HG02852 (cell line): ENCODE data around the gene SCAPER.

Experiments used
- ATAC-seq: cut with Tn5 transposase; IDR thresholded peaks from one replicate; pipeline ENCODE4 v1.9.1; 2021; ENCODE audit warnings: mild to moderate bottlenecking, moderate library complexity; ENCODE audit not compliant: unreplicated experiment

Gene SCAPER, protein sequence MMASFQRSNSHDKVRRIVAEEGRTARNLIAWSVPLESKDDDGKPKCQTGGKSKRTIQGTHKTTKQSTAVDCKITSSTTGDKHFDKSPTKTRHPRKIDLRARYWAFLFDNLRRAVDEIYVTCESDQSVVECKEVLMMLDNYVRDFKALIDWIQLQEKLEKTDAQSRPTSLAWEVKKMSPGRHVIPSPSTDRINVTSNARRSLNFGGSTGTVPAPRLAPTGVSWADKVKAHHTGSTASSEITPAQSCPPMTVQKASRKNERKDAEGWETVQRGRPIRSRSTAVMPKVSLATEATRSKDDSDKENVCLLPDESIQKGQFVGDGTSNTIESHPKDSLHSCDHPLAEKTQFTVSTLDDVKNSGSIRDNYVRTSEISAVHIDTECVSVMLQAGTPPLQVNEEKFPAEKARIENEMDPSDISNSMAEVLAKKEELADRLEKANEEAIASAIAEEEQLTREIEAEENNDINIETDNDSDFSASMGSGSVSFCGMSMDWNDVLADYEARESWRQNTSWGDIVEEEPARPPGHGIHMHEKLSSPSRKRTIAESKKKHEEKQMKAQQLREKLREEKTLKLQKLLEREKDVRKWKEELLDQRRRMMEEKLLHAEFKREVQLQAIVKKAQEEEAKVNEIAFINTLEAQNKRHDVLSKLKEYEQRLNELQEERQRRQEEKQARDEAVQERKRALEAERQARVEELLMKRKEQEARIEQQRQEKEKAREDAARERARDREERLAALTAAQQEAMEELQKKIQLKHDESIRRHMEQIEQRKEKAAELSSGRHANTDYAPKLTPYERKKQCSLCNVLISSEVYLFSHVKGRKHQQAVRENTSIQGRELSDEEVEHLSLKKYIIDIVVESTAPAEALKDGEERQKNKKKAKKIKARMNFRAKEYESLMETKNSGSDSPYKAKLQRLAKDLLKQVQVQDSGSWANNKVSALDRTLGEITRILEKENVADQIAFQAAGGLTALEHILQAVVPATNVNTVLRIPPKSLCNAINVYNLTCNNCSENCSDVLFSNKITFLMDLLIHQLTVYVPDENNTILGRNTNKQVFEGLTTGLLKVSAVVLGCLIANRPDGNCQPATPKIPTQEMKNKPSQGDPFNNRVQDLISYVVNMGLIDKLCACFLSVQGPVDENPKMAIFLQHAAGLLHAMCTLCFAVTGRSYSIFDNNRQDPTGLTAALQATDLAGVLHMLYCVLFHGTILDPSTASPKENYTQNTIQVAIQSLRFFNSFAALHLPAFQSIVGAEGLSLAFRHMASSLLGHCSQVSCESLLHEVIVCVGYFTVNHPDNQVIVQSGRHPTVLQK (N-terminal part only)

DNA sequence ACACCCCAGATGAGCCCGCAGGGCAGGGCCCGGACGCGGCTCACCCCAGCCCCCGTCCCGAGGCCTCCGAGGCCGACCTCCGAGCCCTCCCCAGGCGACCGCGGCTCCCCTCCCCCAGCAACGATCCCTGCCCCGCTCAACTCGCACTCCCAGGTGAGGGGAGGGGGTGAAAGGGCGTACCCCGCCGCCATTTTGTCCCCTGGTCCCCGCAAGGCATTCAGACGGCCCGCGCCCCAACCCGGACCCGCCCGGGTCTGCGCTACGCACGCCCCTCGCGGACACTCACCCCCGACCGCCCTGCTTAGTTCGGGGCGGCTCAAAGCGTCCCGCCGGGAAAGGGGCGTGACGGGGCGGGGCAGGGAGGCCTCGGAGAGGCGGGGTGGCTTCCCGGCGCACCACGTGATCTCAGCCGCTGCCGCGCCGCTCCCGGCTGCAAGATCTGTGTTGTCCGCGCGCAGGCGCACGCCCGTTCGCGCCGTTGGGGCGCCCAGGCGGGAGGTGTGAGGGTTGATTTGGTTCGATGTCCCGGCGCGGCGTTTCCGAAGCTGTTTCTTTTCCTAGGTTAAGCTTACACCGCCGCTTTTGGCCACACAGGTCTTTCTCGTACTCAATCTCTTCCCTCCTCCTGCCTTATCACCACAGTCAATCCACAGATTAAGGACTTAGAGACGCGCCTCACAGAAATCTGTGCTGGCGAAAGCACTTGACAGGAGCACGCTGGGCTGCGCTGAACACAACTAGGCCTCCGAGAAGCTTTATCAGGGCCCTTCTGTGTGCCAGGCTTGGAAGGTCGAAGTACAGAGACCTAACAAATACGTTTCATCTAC is at the start of gene SCAPER:
Gene SCAPER, minus strand, starts transcription at position 328 of the 827 bp plus-strand sequence. CDS start 21,523 bp downstream, outside the sequence.
- ATAC-seq: peak; percentile 80

DNA sequence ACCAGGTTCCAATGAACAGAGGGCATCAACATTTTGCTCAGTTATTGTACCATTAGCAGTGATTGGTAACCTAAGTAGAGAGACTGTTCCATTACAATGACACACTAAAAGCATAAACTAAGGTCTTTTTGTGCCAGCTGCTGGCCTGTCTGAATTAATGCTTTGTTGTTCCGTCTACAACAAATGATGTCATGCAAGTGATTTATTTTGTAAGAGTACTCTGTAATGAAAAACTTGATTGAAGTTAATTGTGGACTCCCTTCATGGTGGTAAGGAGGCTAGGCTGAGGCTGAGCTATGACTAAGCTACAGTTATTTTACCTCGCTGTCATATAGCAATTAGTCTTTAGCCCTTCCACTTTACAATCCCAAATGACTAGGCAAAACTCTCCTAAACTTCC is 49.6 kb upstream of the SCAPER start:
- ATAC-seq: no peak

GRCh38 chr15:76953913-76954312 is 48.8 kb upstream of the SCAPER start:
- ATAC-seq: no peak

DNA sequence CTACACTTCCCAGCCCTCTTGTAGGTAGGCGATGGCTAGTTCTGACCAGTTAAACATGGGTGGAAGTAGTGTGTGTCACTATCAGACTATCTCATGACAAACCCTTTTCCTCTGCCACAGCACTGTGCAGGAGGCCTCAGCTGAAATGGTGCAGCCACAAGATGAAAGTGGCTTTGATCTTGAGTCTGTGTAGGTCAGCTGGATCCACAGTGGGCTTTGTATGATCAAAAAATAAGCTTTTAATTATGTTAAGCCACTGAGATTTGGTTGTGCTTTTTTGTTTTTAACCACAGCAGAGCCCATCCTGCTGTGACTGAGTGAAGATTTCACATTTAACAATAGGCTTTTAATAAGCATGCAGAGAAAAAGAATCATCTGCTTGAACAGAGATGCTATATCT is 46.1 kb upstream of the SCAPER start:
- no peak for ATAC-seq

GRCh38 chr15:76947454-76947853 is 42.3 kb upstream of the SCAPER start:
- ATAC-seq: no peak

- ATAC-seq: no peak
These were observed 40.5 kb upstream of the SCAPER start for GRCh38 chr15:76945494-76946093.

DNA sequence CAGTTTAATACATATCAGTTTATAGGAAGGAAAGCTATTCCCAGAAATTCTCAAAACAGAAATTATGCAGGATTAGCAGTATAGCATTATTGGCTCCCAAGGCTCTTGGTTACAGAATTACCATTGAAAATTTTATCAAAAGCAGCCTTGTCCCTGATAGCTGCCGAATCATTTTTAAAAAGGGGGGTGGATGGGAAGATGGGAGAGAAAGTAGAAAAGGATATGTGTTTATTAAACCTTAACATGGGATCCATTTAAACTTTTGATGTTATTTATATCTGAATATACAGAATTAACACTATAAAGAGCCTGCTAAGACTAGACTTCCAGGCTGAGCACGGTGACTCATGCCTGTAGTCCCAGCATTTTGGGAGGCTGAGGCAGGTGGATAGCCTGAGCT is 37.2 kb upstream of the SCAPER start:
- ATAC-seq: no peak

DNA sequence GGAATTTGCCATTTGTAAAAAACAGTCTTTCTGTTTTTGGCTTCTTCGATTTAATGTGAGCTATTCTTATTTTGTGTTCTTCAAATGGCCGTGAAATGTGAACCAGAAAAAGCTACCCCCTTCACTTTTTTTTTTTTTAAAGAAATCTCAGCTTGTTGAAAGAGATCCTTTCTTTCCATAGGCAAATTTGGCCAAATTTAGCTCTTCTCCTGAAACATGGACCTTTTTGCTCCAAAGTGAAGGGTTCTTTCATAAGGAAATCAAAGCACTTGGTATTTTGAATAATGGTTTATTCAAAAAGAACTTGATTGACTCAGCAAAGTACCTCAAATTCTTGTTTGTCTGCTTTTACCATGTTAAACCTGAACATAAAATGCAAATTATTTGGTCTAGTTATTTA is 36.5 kb upstream of the SCAPER start:
- no peak for ATAC-seq

- no peak for ATAC-seq
These were observed 34.6 kb upstream of the SCAPER start for GRCh38 chr15:76939715-76940114.

DNA sequence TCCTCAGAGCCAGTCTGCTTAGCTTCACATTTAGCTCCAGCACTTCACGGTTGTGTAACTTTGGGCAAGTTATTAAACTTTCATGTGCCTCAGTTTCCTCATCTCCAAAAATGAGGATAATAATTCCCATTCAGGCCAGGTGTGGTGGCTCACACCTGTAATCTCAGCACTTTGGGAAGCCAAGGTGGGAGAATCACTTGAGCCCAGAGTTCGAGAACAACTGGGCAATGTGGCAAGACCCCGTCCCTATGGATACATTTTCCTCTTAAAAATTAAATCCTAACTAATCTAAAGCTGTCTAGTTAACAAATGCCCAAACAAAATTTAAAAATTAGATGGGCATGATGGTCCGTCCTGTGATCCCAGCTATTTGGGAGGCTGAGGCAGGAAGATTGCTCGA is 33.6 kb upstream of the SCAPER start:
- no peak for ATAC-seq

- no peak for ATAC-seq
These were observed 31.5 kb upstream of the SCAPER start for GRCh38 chr15:76936671-76937070.

DNA sequence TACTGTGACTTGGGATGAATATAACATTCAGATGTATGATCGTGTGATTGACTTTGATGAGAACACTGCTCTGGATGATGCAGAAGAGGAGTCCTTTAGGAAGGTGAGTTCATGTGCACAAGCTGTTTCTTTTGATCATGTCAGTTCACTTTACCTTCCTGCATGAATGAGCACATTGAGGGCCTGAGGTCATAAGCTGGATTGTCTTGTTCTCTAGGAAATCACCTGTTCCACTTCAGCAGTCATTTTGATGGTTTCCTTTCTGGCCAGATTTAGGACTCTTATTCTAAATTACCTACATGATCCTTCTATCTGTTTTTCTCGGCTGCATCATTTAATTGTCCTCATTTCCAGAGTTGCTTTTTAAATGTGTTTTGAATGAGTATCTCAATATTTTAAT is 30.5 kb upstream of the SCAPER start:
- no peak for ATAC-seq

- ATAC-seq: peak; percentile 2
These were observed 27.2 kb upstream of the SCAPER start for GRCh38 chr15:76932135-76932966.

- ATAC-seq: peak; percentile 98
These were observed 26.4 kb upstream of the SCAPER start, which contains the start of gene RCN2 for GRCh38 chr15:76931397-76932134. RCN2 (plus strand) TSS chr15:76931749; CDS start chr15:76931842, 93 bp downstream.

DNA sequence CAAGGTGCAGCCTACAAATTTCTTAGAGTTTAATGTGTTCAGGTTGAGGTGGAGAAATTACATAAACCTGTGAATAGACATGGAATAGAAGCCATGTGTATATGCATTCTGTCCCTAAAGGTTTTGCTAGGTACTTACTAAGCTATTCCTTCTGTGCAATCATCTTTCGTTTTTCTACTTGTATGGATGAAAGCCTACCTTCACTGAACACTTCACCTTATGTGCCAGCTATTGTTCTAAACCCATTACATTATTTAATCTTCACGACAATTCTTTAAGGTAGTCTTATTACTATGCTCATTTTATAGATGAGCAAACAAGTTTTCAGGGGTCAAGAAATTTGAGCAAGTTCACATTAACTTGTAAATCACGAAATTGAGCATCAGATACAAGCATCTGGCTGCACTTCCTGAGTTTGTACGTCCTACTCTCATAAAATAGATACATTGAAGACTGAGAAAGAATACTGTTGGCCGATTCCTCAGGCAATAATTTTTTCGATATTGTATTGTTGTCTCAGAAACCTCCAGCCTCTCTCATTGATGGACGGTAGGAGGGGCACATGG is 25.8 kb upstream of the SCAPER start:
- ATAC-seq: no peak

GRCh38 chr15:76929011-76929760 is 24.0 kb upstream of the SCAPER start:
- ATAC-seq: no peak

- ATAC-seq: no peak
These were observed 23.1 kb upstream of the SCAPER start for GRCh38 chr15:76928201-76928600.
